Transverse colon (tissue), 4 donors: ENCODE data around the gene VGLL2.

ENCODE experiments used
- CTCF ChIP-seq, 5 experiments: fragments of 200-600 bp in 3 of 5; fragments of 450-650 bp in 2 of 5; sonication (generic) in 3 of 5; IDR thresholded peaks; 1 replicate in 2 of 5; 2 replicates in 3 of 5; pipeline ENCODE4 v1.5.1; 2016 to 2017; ENCODE audit warnings: antibody characterized with exemption in 5 of 5, inconsistent platforms in 3 of 5, mild to moderate bottlenecking in 2 of 5, moderate library complexity in 1 of 5
- EP300 ChIP-seq: sonication (generic); formaldehyde crosslinking; IDR thresholded peaks from one replicate; pipeline ENCODE4 v1.6.1; 2017; ENCODE audit warnings: antibody characterized with exemption, low read depth
- POLR2A ChIP-seq: fragments of 450-650 bp; IDR thresholded peaks from one replicate; pipeline ENCODE4 v1.6.1; 2016; ENCODE audit warnings: antibody characterized with exemption, mild to moderate bottlenecking, moderate library complexity
- POLR2AphosphoS5 ChIP-seq, 3 donors: sonication (generic); formaldehyde crosslinking; IDR thresholded peaks; one replicate each; pipeline ENCODE4 v1.6.1; 2016; ENCODE audit warnings: antibody characterized with exemption in 3 of 3

GRCh38 chr6:117288083-117288715 lies 22.8 kb downstream of the VGLL2 start:
- TF ChIP-seq CTCF (IDR thresholded peaks at IDR 0.05) (no peak), EP300 (no peak), POLR2AphosphoS5 (IDR thresholded peaks at IDR 0.05) (no peak), POLR2A (no peak)
